GM10266 (cell line): ENCODE measurements around the gene N4BP2.
"Not testable (repeated sequence)": the region's sequence is repeated elsewhere in the genome, so short reads cannot be mapped to it uniquely, and the experiment has no call there.

Experiments
- DNase-seq: peaks from one replicate; pipeline ENCODE4 v3.0.0; 2012; ENCODE audit errors: extremely low spot score
- TF ChIP-seq, protein P1 (sequence below): IDR thresholded peaks from 2 replicates; pipeline ENCODE4 v1.5.1; 2012; ENCODE audit warnings: mild to moderate bottlenecking, low read depth; ENCODE audit not compliant: control insufficient read depth, insufficient read depth; ENCODE audit errors: missing control alignments

Gene N4BP2

DNA sequence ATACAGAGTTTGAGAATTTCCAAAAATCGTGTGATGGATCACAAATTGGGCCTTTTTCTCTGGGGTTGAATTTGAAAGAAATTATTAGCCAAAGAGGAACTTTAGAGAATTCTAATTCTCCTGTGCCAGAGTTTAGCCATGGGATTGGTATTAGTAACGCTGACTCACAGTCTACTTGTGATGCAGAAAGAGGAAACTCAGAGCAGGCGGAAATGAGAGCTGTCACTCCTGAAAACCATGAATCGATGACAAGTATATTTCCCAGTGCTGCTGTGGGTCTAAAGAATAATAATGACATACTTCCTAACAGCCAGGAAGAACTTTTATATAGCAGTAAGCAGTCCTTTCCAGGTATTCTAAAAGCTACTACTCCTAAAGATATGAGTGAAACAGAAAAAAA is 64.9 kb downstream of the N4BP2 start:
- TF ChIP-seq, protein P1, sequence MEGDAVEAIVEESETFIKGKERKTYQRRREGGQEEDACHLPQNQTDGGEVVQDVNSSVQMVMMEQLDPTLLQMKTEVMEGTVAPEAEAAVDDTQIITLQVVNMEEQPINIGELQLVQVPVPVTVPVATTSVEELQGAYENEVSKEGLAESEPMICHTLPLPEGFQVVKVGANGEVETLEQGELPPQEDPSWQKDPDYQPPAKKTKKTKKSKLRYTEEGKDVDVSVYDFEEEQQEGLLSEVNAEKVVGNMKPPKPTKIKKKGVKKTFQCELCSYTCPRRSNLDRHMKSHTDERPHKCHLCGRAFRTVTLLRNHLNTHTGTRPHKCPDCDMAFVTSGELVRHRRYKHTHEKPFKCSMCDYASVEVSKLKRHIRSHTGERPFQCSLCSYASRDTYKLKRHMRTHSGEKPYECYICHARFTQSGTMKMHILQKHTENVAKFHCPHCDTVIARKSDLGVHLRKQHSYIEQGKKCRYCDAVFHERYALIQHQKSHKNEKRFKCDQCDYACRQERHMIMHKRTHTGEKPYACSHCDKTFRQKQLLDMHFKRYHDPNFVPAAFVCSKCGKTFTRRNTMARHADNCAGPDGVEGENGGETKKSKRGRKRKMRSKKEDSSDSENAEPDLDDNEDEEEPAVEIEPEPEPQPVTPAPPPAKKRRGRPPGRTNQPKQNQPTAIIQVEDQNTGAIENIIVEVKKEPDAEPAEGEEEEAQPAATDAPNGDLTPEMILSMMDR: no peak
- no peak for DNase-seq

GRCh38 chr4:40122941-40123340 is 66.3 kb downstream of the N4BP2 start:
- DNase-seq: no peak
- TF ChIP-seq, protein P1: no peak

GRCh38 chr4:40124690-40125089 is 68.0 kb downstream of the N4BP2 start:
- TF ChIP-seq, protein P1: no peak
- DNase-seq: no peak

GRCh38 chr4:40130401-40131036 is 73.9 kb downstream of the N4BP2 start:
- no peak for DNase-seq
- TF ChIP-seq, protein P1: no peak

DNA sequence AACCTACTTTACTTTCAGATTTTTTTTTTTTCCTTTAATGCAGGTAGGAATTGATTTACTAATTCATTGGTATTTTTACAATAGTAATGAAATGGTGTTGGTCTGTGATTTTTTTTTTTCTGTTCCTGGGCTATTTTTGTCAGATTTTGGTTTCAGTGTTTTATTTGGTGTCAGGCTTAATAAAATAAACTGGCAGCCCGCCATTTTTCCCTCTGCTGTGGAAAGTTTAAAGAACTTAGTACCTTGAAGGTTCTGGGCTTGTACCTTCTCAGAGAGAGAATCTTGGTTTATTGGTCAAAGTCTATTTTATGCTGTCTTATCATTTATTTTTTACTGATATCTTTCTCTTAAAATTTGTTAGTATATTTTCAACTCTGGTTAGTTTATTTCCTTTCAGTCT is 76.2 kb downstream of the N4BP2 start:
- TF ChIP-seq, protein P1: no peak
- DNase-seq: no peak

DNA sequence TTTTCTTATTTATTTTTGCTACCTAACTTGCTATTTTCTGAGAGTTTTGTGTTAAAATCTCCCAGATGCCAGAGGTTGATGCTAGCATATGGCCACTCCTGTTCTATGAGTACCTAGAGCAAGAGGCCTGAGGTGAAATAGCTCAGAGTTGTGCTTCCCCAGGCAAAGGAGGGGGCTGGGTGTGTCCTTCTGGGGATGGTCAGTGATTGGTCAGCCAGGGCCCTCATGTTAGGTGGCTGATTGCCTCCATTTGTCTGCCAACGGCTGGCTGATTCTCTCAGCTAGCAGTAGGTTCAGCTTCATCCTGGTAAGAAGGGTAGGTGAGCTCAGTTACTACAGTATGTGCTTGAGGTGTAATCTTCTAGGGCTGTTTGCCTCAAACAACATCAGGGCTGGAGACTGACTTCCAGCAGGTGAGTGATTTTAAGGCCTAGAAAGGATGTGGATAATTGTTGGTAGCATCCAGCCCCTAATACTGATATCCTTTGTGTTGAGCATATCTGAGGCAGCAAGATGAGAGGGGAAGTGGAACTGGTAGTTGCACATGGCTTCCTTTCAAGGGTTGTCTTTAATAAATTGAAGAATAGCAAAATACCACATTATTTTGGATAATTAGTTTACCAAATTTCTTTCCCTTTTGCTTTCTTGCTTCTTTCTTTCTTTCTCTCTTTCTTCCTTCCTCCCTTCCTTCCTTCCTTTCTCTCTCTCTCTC is 77.7 kb downstream of the N4BP2 start:
- TF ChIP-seq, protein P1: no peak
- no peak for DNase-seq

- not testable (repeated sequence) for DNase-seq
Observed at GRCh38 chr4:40136202-40136601, 79.6 kb downstream of the N4BP2 start.
